ENCODE measurements around the gene RNF224.
"Not testable (repeated sequence)": the region's sequence is repeated elsewhere in the genome, so short reads cannot be mapped to it uniquely, and the experiment has no call there.

RNF224 gene

DNA sequence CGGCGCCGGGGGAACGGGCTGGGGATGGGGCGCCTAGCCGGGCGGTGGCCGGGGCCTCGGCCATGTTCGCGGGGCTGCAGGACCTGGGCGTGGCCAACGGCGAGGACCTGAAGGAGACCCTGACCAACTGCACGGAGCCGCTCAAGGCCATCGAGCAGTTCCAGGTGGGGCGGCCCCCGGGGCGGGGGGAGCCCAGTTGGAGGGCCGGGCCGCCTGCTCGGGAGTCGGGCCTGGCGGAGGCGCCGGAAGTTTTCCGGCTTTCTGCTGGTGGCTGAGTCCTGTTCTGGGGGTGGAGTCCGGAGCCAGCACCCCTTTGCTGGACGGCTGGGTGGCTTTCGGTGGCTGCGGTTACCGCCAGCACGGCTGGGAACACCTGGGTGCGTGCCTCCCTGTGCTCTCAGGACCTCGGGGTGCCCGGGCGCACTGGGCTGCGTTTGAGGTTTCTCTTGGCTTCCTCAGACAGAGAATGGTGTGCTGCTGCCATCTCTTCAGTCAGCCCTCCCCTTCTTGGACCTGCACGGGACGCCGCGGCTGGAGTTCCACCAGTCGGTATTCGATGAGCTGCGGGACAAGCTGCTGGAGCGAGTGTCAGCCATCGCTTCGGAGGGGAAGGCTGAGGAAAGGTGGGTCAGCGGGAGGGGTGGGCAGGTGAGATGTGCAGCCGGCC is 28.3 kb downstream of the RNF224 start:
- no peak for DNase-seq

DNA sequence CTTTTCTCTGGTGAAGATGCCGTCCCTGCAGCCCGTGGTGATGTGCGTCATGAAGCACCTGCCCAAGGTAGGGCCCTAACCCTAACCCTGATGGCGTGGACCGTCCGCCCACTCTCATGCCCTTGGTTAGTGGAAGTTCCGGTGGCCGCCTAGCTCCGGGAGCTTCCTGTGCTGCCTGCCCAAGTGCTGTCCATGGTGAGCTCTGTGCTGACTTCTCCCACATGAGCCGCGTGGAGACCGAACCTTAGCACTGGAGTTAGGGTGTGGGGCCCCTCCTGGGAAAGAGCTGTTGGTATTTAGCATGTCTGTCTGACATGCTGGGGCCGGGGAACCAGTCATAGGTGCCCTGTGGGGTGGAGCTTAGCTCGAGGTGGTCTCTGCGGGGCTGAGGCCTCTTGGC is 29.1 kb downstream of the RNF224 start:
- no peak for DNase-seq

DNA sequence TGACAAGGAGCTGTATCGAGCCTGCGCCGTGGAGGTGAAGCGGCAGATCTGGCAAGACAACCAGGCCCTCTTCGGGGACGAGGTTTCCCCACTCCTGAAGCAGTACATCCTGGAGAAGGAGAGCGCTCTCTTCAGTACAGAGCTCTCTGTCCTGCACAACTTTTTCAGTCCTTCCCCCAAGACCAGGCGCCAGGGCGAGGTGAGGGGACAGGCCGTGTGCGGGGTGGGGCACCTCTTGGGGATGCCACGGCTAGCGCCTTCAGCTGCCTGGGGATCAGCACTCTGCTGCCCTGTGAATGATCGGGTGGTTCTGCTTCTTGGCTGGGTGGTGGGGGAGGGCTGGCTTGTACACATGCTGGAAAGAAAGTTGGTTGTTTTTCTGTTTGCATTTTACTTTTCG is 29.6 kb downstream of the RNF224 start:
- no peak for DNase-seq

DNA sequence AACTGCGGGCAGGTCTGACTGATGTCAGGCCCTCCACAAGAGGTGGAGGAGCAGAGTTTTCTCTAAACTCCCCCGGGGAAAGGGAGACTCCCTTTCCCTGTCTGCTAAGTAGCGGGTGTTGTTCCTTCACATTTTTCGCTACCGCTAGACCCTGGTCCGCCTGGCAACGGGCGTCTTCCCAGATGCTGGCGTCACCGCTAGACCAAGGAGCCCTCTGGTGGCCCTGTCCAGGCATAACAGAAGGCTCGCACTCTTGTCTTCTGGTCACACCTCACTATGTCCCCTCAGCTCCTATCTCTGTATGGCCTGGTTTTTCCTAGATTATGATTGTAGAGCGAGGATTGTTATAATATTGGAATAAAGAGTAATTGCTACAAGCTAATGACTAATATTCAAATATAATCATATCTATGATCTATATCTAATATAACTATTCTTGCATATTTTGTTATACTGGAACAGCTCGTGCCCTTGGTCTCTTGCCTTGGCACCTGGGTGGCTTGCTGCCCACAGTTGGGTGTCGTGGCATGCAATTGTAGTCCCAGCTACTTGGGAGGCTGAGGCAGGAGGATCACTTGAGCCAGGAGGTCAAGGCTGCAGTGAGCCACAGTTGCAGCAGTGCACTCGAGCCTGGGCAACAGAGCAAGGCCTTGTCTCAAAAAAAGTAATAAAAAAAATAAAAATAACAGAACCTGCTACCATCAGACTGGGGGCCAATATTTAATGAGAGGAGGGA is 35.0 kb downstream of the RNF224 start:
- not testable (repeated sequence) for DNase-seq

DNA sequence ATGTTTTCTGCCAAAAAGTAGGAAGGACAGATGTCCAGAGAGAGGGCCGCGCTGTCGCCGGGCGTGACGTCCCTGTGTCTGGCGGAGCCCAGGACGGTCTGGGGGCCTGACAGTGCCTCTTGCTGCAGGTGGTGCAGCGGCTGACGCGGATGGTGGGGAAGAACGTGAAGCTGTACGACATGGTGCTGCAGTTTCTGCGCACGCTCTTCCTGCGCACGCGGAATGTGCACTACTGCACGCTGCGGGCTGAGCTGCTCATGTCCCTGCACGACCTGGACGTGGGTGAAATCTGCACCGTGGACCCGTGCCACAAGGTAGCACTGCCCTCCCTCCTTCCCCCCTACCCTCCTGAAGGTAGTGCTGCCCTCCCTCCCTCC is 35.6 kb downstream of the RNF224 start:
- DNase-seq = no peak

DNA sequence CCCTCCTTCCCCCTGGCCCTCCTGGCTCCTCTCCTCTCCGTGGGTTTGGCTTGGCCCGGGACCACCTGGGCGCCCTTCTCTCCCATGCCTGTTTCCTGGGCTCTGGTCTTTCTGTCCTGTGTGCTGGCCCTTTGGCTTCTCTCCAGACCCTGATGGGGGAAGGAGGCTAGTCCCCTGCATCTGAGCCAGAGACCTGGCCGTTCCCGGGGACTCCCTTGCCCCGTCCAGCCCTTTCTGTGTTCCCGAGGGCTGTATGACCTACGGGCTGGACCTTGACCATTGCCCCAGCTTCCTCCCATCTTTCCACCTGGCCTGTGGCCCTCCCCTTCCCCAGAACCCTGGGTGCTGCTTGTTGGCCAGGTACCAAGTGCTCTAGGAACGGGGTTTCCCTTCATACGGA is 36.2 kb downstream of the RNF224 start:
- DNase-seq = no peak

DNA sequence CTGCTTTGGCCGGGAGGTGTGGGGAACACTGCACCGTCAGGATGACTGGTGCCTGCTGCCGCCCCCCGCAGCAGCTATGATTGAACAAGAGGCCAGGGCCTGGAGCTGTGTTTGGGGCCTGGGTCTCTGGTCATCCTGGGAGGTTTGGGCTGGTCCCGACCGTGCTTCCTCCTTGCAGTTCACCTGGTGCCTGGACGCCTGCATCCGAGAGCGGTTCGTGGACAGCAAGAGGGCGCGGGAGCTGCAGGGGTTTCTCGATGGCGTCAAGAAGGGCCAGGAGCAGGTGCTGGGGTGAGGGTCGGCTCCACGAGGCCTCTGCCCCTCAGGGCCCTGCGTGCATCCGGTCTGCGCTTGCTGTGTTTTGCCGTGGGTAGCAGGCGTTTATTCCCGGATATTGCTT is 36.8 kb downstream of the RNF224 start:
- no peak for DNase-seq

DNA sequence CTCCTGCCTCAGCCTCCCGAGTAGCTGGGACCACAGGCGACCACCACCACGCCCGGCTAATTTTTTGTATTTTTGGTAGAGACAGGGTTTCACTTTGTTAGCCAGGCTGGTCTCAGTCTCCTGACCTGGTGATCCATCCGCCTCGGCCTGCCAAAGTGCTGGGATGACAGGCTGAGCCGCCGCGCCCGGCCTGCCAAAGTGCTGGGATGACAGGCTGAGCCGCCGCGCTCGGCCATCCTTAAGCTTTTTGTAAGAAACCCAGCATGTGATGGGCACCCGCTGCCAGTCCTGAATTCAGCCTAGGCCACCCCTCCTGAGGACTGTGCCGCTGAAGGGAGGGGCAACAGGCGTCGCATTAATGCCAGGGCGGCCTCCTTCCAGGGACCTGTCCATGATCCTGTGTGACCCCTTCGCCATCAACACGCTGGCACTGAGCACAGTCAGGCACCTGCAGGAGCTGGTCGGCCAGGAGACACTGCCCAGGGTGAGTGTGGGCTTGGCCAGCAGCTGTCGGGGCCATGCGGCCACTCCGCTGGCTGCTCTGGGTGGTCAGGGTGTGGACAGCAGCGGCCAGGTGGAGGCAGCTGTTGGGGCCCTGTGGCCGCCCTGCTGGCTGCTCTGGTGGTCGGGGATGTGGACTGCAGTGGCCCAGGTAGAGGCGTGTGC is 38.3 kb downstream of the RNF224 start:
- no peak for DNase-seq

DNA sequence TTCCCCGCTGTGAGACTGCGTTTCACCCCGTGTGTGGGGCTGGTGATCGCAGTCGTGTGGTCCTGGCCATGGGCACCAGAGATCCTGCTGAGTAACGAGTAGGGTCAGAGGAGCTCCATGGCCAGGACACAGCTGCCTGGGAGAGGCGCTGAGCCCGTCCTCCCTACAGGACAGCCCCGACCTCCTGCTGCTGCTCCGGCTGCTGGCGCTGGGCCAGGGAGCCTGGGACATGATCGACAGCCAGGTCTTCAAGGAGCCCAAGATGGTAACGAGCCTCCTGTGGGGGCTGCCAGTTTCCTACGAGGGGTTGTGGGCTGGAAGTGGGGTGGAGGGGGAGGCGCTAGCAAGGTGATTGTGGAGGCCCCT is 38.8 kb downstream of the RNF224 start:
- DNase-seq = no peak

DNA sequence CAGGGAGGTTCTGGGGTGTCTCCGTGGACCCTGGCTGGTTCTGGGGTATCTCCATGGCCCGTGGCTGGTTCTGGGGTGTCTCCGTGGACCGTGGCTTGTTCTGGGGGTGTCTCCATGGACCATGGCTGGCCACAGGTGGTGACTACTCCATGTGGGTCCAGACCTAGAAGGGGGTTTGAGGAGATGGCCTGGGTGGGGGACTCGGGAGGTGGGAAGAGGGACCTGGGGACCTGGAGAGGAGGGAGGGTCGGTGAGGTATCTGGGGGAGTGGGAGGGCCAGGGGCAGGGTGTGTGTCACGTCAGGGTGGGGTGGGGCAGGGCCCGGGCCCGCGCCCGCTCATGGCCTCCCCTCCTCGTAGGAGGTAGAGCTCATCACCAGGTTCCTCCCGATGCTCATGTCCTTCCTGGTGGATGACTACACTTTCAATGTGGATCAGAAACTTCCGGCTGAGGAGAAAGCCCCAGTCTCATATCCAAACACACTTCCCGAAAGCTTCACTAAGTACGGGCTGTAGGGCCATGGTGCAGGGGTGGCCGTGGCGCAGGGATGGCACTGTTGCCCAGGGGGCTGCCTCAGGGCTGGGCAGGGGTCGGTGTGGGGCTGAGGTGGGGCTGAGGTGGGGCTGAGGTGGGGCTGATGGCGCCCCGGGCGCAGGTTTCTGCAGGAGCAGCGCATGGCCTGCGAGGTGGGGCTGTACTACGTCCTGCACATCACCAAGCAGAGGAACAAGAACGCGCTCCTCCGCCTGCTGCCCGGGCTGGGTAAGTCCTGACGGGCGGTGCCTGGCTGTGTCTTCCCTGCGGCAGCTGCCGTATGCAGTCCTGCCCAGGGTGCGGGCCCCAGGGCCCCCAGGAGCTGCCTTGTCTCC is 39.5 kb downstream of the RNF224 start:
- no peak for DNase-seq

DNA sequence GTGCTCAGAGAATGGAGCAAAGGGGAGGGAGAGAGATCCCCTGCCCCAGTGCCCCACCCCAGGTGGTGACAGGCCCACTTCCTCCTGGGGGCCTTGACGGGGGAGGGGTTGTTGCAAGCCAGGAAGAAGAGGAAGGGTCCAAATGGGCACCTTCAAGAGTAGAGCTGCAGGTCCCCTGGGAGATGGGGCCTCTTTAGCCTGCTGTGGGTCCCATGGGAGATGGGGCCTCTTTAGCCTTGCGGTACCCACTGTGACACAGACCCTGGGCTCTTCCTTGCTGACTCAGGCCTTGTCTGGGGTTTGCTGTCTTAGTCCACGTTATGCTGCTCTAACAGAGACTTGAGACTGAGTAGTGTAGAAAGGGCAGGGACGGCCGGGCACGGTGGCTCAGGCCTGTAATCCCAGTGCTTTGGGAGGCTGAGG is 40.6 kb downstream of the RNF224 start:
- DNase-seq = no peak

DNA sequence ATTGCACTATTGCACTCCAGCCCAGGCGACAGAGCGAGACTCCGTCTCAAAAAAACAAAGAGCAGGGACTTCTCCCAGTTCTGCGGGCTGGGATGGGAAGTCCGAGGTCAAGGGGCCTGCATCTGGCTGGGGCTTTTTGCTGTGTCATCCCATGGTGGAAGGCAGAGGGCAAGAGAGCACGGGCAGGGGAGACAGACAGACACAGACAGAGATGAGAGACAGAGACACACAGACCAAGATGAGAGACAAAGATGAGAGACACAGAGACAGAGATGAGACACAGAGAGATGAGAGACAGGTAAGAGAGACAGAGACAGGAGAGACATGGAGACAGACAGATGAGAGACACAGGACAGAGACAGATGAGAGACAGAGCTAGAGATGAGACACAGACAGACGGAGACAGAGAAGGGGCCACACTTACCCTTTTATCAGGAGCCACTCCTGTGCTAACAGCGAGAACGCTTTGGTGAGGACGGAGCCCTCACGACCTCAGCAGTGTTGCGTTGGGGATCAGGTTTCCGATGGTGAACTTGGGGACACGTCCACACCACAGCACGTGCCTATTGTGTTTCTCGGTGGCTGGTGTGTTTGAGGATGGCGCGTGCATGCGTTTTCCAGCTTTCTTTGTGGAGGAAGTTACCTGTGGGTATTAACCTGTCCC is 41.4 kb downstream of the RNF224 start:
- DNase-seq = no peak

DNA sequence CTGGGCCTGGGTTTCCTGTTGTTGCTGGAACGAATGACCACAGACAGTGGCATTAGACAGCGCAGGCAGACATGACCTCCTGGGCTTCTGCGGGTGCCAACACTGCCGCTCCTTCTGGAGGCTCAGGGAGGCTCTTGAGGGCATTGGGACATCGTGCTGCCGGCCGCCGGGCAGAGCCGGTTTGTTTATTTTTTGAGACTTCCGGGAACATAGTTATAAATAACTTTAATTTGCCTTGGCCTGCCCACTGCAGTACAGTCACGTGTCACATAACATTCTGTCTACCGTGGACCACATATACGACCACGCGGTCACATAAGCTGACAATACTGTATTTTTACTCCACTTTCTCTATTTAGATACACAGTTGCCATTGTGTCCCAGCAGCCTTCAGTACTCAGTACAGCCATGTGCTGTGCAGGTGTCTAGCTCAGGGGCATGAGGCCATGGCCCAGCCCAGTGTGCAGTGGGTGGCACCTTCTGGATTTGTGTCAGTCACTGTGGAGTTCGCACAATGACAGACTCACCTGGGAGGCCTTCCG is 42.0 kb downstream of the RNF224 start:
- DNase-seq = no peak

DNA sequence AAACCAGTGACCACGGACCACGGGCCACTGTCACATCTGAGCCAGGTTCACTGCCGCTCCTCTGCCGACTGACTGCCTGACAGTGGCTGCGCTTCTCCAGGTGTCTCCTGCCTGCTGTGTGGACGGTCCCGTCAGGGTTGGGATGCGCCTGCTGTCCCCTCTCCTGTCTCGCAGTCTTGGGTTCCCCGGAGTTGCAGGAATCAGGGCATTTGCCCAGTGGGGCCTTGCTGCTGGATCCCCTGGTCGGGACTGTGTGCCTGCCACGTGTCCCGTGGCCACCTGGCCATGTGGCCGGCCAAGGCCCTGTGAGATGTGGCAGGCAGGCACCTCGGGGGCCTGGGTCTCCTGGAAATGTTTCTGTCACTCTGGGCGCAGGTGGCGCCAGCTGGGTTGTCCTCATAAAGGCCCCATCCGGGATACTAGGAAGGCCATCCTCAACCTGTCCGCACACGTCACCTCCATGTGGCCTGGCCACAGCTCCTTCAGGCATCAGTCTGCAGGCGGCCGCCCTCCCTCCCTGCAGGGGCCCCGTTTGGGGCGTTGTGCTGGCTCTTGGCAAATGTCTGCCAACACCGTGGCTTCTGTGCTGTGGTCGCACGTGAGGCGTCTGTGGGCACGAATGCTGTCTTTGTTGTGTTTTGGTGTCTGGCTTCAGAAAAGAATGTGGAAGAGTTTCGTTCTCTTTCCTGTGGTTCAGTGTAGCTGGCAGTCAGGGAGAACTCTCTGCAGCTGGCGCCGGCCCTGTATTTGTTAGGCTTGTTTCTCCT is 43.8 kb downstream of the RNF224 start:
- no peak for DNase-seq

DNA sequence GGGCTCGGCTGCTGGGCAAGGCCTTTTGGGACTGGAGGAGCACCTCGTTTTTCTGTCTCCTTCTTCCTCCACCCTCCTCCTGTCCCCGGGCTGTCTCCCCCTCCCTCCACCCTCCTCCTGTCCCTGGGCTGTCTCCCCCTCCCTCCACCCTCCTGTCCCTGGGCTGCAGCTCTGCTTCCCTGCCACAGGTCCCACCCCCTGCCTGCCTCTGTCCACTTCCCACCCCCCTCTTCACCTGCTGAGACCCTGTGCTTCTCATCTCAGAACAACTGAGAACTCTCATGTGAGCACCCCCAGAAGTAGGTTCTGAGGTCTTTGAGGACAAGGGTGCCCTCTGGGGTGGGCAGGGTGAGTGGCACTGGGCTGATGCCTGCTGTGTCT is 44.4 kb downstream of the RNF224 start:
- DNase-seq = no peak

DNA sequence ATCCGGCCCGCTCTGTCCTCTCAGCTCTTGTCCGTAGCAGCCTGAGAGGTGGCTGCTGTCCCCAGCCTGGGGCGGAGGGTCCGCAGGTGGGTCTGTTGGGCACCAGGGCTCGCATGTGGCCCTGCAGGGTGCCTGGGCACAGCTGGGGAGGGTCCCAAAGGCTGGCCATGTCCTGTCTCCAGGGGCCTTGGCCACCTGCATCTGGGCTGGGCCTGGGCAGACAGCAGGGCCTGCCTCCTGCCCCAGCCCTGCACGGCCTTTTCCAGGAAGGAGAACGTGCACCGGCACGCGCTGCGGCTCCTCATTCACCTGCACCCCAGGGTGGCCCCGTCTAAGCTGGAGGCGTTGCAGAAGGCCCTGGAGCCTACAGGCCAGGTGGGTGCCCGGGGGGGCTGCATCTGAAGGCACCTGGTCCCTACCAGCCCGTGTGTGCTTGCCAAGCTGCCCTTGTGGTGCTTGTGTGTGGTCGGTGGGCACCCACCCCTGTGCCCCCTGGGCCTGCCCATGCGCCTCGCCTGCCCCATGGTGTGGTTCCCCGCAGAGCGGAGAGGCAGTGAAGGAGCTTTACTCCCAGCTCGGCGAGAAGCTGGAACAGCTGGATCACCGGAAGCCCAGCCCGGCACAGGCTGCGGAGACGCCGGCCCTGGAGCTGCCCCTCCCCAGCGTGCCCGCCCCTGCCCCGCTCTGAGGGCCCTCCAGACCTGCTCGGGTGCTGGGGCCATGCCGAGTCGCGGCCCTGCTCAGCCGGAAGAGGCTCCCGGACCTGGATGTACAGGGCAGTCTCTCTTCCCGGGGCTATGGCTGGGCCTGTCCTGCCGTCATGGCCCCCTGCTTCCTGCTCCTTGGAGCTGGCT is 45.2 kb downstream of the RNF224 start:
- no peak for DNase-seq

DNA sequence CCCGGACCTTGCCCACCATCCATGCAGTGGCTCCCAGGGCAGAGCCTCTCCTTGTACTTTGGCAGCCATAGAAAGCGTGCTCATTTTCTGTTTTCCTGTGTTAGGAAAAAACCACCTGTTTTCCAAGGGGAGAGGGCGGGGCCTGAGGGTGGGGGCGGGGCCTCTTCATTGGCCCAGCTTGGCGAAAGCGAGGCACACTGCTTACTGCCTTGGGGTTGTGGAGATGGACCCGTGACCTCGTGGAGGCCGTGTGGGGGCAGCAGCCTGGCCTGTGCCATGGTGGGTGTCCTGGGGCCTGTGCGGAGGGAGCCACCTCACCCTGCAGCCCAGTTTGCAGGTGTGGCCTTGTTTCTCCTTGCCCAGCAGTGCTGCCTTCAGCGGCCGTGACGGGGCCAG is 45.8 kb downstream of the RNF224 start:
- no peak for DNase-seq

DNA sequence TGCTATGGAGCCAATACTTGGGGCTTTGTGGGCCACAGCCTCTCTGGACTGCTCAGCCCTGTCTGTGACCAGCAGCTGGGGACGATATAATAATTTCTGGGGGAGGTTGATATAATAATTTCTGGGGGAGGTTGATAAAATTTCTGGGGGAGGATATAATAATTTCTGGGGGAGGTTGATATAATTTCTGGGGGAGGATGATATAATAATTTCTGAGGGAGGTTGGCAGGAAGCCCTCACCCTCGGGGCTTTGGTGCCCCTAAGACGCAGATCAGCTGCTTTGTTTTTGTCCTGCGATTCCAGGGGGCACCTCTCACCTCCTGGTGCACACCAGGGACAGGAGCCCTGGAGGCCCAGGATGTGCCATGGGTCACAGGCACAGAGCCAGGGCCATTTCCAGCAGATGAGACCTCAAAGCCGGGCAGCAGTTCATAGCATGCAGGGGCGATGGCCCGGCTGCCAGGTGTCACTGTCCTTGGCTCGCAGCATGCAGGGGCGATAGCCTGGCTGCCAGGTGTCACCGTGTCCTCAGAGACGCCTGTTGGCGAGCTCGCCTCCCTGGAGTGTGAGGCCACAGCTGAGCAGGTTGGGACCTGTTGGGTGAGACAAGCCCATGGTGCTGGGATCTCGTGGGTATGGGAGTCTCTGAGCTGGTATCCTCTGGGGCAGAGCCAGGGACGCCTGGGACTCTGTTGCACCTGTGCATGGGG is 46.5 kb downstream of the RNF224 start:
- DNase-seq = no peak

DNA sequence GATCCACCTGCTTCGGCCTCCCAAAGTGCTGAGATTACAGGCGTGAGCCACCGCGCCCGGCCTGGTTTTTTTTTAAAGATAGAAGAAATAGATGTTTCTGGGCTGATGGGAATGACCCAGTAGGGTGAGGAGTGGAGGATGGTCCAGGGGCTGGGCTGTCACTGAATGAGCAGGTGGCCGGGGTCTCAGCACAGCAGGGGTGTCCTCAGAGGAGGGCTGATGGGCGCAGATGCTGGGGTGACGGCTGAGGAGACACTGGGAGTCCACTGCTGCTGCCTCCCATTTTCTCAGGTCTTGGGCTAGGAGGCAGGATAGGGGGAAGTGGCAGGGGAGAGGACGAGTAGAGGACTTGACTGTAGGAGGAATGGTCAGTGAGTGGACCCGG is 47.9 kb downstream of the RNF224 start:
- DNase-seq = no peak
